Panc1 (cell line): ENCODE results near the gene LCE2A. TPM values are rescaled to one million over a fixed set of nuclear protein-coding genes. Genes with fewer than 3 reads are reported as not detected.

Source experiments
- ATAC-seq: fragments of 200-7000 bp; cut with Tn5 transposase; 2 replicates; pipeline ENCODE4 v1.9.1; 2020; ENCODE audit warnings: mild to moderate bottlenecking, moderate library complexity
- BruUV-seq: library from RNA; stranded (reverse); fragments of 400-500 nt; replicated peaks from 2 replicates; lab custom pipeline; 2021; lab: Mats Ljungman, UMichigan
- CTCF ChIA-PET: fragments of 300-600 bp; sonication (Branson Sonifier 250); formaldehyde crosslinking; loops from one replicate; lab custom pipeline; 2022; ENCODE audit warnings: antibody characterized with exemption; lab: Charles Lee
- POLR2A ChIA-PET: fragments of 300-600 bp; sonication (Branson Sonifier 250); formaldehyde crosslinking; loops from one replicate; lab custom pipeline; 2022; ENCODE audit warnings: antibody characterized with exemption; lab: Charles Lee
- DNase-seq: peaks from one replicate; pipeline ENCODE4 v3.0.0-alpha.2; 2010; ENCODE audit warnings: low read depth, low spot score
- H3K27ac ChIP-seq: 2 replicates; pipeline ENCODE4 v1.5.1; 2011; ENCODE audit warnings: mild to moderate bottlenecking, low read length, inconsistent platforms
- H3K27me3 ChIP-seq: fragments of 200-500 bp; sonication (Bioruptor generic); 2 replicates; pipeline ENCODE4 v1.6.0; 2014; ENCODE audit warnings: low read length, inconsistent platforms; ENCODE audit not compliant: control insufficient read depth, insufficient read depth
- H3K36me3 ChIP-seq: fragments of 200-500 bp; sonication (Bioruptor generic); 2 replicates; pipeline ENCODE4 v1.5.1; 2014; ENCODE audit warnings: inconsistent platforms, mild to moderate bottlenecking, low read length, moderate library complexity; ENCODE audit not compliant: control insufficient read depth, insufficient read depth
- H3K4me1 ChIP-seq: 2 replicates; pipeline ENCODE4 v1.5.1; 2011; ENCODE audit warnings: inconsistent platforms, mild to moderate bottlenecking, low read length, moderate library complexity; ENCODE audit not compliant: control insufficient read depth, insufficient read depth
- H3K4me3 ChIP-seq, 2 experiments: 2 replicates each; pipeline ENCODE4 v1.5.1; 2011 to 2012; ENCODE audit warnings: low read depth in 2 of 2, low read length in 2 of 2, mild to moderate bottlenecking in 2 of 2, inconsistent platforms in 1 of 2, moderate library complexity in 1 of 2
- H3K9me3 ChIP-seq: fragments of 200-500 bp; sonication (Bioruptor generic); 2 replicates; pipeline ENCODE4 v1.5.1; 2014; ENCODE audit warnings: low read depth, mild to moderate bottlenecking, inconsistent platforms, low read length, moderate library complexity; ENCODE audit not compliant: control insufficient read depth, insufficient read depth
- POLR2AphosphoS5 ChIP-seq: IDR thresholded peaks from 2 replicates; pipeline ENCODE4 v1.6.1; 2012; ENCODE audit warnings: mild to moderate bottlenecking, low read depth, low read length, moderate library complexity
- SIN3A ChIP-seq: IDR thresholded peaks from 2 replicates; pipeline ENCODE4 v1.6.1; 2012; ENCODE audit warnings: low read depth, mild to moderate bottlenecking, low read length, moderate library complexity, borderline replicate concordance; ENCODE audit not compliant: insufficient read depth
- TCF7L2 ChIP-seq: IDR thresholded peaks from 2 replicates; pipeline ENCODE4 v1.6.1; 2011; ENCODE audit warnings: mild to moderate bottlenecking, low read depth, low read length, inconsistent platforms
- in situ Hi-C: cut with HindIII; loops from 2 replicates; pipeline ENCODE4 v1.10.0; 2016; ENCODE audit warnings: low sequenced_read_pairs, low pct_unique_long_range_greater_than_20kb
- intact Hi-C: fragments of 100-400 bp; cut with micrococcal nuclease; formaldehyde crosslinking; loops from one replicate; pipeline ENCODE4 v1.10.0; 2022; ENCODE audit not compliant: unreplicated experiment
- total RNA-seq: library from RNA; stranded (reverse); gene quantifications from one replicate; pipeline ENCODE4 v1.2.1, GENCODE V29; 2021; ENCODE audit not compliant: unreplicated experiment
- TF ChIP-seq, protein P1 (sequence below): fragments of 450-650 bp; IDR thresholded peaks from 2 replicates; pipeline ENCODE4 v1.5.1; 2017; ENCODE audit warnings: mild to moderate bottlenecking
- TF ChIP-seq, protein P2 (sequence below), 2 experiments: IDR thresholded peaks; 2 replicates each; pipeline ENCODE4 v1.6.1; 2011 to 2012; ENCODE audit warnings: low read depth in 2 of 2, control low read depth in 1 of 2, low read length in 1 of 2, mild to moderate bottlenecking in 1 of 2, moderate library complexity in 1 of 2; ENCODE audit not compliant: insufficient read depth in 1 of 2

Gene LCE2A
- total RNA-seq, 1 experiment from 2014 or later, result not detected

DNA sequence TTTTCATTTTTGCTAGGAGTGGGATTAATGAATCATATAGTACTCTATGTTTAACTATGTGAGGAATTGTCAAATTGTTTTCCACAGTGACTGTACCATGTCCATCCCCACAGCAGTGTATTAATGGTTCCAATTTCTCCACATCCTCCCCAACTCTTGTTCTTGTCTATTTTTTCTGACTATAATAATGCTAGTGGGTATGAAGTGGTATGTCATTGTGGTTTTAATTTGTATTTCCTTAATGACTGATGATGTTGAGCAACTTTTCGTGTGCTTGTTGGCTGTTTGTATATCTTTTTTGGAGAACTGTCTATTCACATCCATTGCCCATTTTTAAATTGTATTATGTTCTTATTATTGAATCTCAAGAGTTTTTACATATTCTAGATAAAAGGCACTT, 49.7 kb downstream of the LCE2A start:
- POLR2A ChIA-PET, result no interaction called here
- CTCF ChIA-PET, result no interaction called here
- ATAC-seq (no peak), DNase-seq (no peak)
- Histone ChIP-seq H3K4me3 (no peak overlapping the region), H3K9me3 (no peaks in the 10 kb centered on the region), H3K27ac (no peak overlapping the region), H3K27me3 (no peaks in the 10 kb centered on the region; the same call in 1 of the 2 replicates), H3K4me1 (no peaks in the 10 kb centered on the region), H3K36me3 (no peaks in the 10 kb centered on the region)
- TF ChIP-seq, protein P1, sequence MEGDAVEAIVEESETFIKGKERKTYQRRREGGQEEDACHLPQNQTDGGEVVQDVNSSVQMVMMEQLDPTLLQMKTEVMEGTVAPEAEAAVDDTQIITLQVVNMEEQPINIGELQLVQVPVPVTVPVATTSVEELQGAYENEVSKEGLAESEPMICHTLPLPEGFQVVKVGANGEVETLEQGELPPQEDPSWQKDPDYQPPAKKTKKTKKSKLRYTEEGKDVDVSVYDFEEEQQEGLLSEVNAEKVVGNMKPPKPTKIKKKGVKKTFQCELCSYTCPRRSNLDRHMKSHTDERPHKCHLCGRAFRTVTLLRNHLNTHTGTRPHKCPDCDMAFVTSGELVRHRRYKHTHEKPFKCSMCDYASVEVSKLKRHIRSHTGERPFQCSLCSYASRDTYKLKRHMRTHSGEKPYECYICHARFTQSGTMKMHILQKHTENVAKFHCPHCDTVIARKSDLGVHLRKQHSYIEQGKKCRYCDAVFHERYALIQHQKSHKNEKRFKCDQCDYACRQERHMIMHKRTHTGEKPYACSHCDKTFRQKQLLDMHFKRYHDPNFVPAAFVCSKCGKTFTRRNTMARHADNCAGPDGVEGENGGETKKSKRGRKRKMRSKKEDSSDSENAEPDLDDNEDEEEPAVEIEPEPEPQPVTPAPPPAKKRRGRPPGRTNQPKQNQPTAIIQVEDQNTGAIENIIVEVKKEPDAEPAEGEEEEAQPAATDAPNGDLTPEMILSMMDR, result no peak
- TF ChIP-seq, protein P2, sequence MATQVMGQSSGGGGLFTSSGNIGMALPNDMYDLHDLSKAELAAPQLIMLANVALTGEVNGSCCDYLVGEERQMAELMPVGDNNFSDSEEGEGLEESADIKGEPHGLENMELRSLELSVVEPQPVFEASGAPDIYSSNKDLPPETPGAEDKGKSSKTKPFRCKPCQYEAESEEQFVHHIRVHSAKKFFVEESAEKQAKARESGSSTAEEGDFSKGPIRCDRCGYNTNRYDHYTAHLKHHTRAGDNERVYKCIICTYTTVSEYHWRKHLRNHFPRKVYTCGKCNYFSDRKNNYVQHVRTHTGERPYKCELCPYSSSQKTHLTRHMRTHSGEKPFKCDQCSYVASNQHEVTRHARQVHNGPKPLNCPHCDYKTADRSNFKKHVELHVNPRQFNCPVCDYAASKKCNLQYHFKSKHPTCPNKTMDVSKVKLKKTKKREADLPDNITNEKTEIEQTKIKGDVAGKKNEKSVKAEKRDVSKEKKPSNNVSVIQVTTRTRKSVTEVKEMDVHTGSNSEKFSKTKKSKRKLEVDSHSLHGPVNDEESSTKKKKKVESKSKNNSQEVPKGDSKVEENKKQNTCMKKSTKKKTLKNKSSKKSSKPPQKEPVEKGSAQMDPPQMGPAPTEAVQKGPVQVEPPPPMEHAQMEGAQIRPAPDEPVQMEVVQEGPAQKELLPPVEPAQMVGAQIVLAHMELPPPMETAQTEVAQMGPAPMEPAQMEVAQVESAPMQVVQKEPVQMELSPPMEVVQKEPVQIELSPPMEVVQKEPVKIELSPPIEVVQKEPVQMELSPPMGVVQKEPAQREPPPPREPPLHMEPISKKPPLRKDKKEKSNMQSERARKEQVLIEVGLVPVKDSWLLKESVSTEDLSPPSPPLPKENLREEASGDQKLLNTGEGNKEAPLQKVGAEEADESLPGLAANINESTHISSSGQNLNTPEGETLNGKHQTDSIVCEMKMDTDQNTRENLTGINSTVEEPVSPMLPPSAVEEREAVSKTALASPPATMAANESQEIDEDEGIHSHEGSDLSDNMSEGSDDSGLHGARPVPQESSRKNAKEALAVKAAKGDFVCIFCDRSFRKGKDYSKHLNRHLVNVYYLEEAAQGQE (IDR thresholded peaks at IDR 0.05; ENCODE audit: insufficient read depth in 1 of 2, low read depth in 2 of 2, low read length in 1 of 2), result no peak
- TF ChIP-seq SIN3A (no peak), TCF7L2 (no peak), POLR2AphosphoS5 (no peak)
- in situ Hi-C loops, result no loop called here
- no TSS peak for BruUV-seq
- intact Hi-C loops, result no loop called here

Other genes with a start within 250 kb of the LCE2A start
- not detected for gene LCE5A, start 187.5 kb upstream of the LCE2A start, total RNA-seq
- not detected for gene CRCT1, start 183.9 kb upstream of the LCE2A start, total RNA-seq
- gene LCE3E, start 131.6 kb upstream of the LCE2A start, total RNA-seq, result not detected
- not detected for gene LCE3D, start 117.8 kb upstream of the LCE2A start, total RNA-seq
- gene LCE3C, start 98.1 kb upstream of the LCE2A start, total RNA-seq, result not detected
- gene LCE3B, start 84.5 kb upstream of the LCE2A start, total RNA-seq, result not detected
- gene LCE3A, start 75.2 kb upstream of the LCE2A start, total RNA-seq, result not detected
- gene LCE2D, start 35.0 kb upstream of the LCE2A start, total RNA-seq, result not detected
- not detected for gene LCE2C, start 23.1 kb upstream of the LCE2A start, total RNA-seq
- not detected for gene LCE2B, start 12.2 kb upstream of the LCE2A start, total RNA-seq
- not detected for gene LCE4A, start 9.8 kb downstream of the LCE2A start, total RNA-seq
- not detected for gene KPRP, start 59.7 kb downstream of the LCE2A start, total RNA-seq
- gene LCE1F, start 76.8 kb downstream of the LCE2A start, total RNA-seq, result not detected
- gene LCE1E, start 87.9 kb downstream of the LCE2A start, total RNA-seq, result not detected
- not detected for gene LCE1D, start 98.4 kb downstream of the LCE2A start, total RNA-seq
- gene LCE1C, start 108.3 kb downstream of the LCE2A start, total RNA-seq, result not detected
- not detected for gene LCE1B, start 113.6 kb downstream of the LCE2A start, total RNA-seq
- not detected for gene LCE1A, start 129.1 kb downstream of the LCE2A start, total RNA-seq
- not detected for gene LCE6A, start 144.5 kb downstream of the LCE2A start, total RNA-seq
- gene LCE7A, start 161.7 kb downstream of the LCE2A start, total RNA-seq, result not detected
- gene SMCP, start 180.0 kb downstream of the LCE2A start, total RNA-seq, result not detected
- not detected for gene IVL, start 210.2 kb downstream of the LCE2A start, total RNA-seq
- gene SPRR5, start 248.9 kb downstream of the LCE2A start, total RNA-seq, result not detected